GM19240 (cell line): Measurements from ENCODE around the gene SBF2.
"Not testable (repeated sequence)": the region's sequence is repeated elsewhere in the genome, so short reads cannot be mapped to it uniquely, and the experiment has no call there.

Source experiments
- DNase-seq: peaks from one replicate; pipeline ENCODE4 v3.0.0; 2011; ENCODE audit warnings: low spot score; ENCODE audit not compliant: insufficient read length

Gene SBF2

DNA sequence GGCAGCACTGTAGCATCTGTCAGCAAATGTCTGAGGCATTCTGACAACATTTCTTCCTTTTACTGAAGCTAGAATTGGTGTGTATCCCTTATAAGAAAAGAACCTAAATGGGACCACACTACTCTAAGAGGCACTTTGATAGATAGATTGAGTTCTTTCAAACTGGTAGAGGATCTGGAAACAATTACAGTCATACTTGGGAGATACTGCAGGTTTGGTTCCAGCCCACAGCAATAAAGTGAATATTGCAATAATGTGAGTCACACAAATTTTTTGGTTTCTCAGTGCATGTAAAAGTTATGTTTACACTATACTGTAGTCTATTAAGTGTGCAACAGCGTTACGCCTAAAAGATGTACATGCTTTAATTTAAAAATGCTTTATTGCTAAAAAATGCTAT is 96.9 kb downstream of the SBF2 start:
- DNase-seq, result no peak

DNA sequence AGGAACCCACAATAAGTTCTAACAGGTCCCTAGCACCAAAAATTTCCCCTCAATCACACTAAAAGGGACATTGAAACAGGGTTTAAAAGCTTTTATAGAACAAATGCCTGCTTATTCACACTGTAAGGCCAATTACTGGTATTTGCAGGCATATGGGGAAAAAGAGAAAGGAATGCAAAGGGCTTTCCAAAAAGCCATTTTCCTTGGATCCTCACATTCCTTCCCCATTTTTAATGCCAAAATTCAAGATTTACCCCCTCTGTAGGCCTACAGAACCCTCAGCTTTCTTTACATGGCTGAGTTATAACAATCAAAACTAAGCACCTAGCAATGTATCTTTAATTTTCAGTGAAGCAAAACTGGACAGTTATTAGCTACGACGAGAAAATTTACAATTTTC is 102.0 kb downstream of the SBF2 start:
- DNase-seq, result no peak

DNA sequence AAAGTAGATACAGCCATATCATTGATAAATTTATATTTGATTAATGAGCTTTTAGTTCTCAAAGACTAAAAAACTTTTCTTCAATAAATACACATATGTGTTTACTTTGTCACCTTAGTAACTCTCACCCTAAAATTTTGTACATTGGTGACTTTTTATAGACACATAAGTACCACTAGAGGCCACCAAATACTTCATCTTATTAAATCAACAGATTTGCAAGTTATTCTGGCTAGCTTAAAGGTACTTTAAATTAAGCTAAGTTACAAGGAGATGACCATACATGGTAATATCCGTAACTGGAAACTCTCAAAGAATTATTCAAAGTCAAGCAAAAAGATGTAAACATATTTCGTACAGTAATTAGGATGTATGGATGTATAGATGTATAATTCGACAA is 112.2 kb downstream of the SBF2 start:
- no peak for DNase-seq

DNA sequence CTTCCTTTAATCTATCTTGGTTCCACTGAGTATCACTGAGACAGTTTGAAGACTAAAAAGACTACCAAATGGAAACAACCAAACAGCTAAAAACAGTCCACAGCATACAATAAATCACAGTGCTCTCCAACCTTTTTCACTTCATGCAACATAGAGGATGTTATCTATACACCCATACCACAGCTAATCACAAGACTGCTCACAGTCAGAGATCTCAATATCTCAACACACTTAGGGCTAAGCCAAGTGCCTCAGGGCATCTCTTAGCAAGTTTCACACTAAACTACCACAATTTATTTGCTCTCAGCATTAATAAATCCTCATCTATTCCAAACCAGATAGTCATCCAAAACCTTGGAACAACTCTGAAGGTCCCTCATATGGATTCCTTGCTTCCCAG is 129.4 kb downstream of the SBF2 start:
- no peak for DNase-seq

DNA sequence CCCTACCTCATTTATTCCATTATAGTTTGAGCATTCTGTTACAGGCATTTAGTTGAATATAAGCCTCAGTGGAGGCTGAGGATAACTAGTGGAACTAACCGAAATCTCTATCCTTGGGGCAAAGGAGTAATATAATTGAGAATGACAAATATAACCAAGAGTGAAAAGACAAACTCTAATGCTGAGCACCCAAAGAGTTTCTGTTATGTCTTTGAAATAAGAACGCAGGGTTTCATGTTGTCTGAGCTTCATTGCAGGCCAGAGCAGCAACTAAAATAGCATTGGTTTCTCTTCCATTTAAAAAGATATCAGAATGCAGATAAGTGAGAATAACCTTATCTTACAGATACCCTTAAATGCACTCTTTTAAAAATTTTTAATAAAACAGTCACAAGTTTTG is 131.8 kb downstream of the SBF2 start:
- DNase-seq, result no peak

DNA sequence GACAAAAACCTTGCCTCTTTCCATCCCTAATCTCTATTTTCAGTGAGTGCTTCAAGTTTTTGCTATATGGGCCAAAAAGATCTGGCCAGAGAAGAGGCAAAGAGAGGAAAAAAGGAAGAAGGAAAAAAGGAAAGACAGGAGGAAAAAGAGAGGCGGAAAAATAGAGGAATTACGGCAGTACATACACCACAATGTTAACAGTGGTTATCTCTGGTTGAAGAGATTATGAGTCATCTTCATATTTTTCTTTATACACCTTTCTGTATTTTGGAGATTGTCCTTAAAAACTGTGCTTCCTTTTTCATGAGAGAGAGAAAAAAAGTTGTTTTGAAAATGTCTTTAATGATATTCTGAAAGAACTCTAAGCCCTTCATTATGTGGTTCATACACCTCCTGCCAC is 133.7 kb downstream of the SBF2 start:
- no peak for DNase-seq

DNA sequence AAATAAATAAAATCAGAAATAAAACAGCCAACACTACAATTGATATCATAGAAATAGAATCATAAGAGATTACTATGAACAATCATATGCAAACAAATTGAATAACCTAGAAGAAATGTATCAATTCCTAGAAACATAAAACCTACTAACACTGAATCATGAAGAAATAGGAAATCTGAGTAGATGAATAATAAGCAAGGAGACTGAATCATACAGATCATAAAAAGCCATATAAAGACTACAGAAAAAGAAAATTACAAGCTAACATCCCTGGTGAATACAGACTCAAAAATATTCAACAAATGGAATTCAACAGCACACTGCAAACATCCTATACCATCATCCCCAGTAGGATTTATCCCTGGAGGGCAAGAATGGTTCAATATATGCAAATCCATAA is 135.6 kb downstream of the SBF2 start:
- no peak for DNase-seq

DNA sequence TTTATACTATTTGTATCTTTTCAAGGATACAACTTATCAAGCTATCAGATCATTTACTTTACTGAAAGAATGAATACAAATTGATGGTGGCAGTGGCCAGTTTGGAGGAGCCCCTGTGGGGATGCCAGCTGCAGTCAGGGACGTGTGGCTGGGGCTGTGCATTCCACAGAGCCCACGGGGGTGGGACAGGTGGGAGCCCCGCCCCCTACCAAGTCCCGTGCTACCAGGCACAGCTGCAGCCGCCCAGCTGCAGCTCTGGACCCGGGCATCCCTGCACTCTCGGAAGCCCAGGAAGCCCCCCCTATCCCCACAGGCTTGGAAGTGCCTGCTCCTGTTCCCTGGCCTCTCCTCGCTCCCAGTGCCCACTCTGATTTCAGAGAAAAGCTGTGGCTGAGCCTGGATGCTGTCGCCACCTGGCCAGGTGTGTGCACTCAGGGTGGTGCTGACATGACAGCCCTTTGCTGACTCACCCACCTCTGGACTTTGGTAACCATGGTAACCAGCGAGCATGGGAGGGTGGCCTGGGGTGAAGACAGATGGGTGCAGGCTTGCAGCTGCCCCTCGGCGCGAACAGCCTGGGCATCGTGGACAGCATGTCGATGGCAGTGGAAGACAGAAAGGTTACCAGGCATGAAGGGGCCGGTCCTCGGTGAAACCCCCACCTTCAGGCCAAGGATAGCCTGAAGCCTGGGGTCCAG is 138.1 kb downstream of the SBF2 start:
- no peak for DNase-seq

DNA sequence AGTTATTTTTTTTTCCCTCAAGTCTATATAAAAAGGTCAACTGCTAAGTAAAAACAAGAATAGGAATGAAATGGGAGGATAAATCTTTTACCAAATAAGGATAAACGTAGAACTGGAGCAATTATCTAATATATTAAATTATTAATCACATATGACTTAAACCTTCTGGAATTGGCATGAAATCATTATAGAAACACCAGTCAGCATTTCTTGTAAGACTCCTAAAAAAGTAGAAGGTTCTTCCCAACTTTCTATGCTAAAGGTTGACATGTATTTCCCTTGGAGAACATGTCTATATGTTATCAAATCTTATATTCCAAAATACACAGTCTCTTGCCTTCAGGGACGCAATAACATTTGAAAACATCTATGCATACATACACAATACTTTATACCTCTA is 143.2 kb downstream of the SBF2 start:
- no peak for DNase-seq

DNA sequence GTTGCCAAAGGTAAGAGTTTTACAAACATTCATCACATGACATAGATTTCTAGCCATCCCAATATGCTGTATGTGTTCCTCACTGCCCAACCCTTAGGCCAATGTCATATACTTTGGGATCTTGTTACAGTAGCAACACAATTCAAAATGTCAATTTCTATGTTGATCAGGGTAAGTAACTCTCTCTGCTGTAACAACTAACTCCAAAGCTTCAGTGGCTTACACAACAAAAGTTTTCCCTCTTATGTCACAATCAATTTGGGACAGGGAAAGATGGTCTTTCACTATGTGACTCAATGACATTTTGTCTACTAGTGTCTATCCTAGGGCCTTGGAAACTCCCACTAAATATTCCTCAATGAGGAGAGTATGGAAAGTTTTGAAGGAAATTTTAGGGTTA is 144.5 kb downstream of the SBF2 start:
- DNase-seq, result no peak

DNA sequence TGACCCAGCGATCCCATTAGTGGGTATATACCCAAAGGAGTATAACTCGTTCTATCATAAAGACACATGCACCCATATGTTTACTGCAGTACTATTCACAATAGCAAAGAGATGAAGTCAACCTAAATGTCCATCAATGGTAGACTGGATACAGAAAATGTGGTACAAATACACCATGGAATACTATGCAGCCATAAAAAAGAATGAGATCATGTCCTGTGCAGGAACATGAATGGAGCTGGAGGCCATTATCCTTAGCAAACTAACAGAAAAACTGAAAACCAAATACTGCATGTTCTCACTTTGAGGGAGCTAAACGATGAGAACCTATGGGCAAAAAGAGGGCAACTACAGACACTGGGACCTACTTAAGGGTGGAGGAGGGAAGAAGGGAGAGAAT is 146.8 kb downstream of the SBF2 start:
- no peak for DNase-seq

DNA sequence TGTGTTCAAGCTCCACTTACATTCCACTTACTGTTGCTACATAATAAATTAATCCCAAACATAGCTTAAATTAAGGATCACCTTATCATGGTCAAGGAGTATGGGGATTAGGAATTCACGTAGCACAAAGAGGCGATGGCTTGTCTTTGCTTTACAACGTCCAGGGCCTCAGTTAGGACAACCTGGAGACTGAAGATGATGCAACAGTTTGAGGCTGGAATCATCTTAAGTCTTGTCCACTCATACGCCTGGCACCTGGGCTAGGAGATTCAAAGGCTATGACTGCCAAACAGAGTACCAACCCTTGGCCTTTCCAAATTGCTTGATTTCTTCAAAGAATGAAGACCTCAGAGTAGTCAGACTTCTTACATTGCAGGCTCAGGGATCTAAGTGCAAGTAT is 149.1 kb downstream of the SBF2 start:
- DNase-seq, result no peak

DNA sequence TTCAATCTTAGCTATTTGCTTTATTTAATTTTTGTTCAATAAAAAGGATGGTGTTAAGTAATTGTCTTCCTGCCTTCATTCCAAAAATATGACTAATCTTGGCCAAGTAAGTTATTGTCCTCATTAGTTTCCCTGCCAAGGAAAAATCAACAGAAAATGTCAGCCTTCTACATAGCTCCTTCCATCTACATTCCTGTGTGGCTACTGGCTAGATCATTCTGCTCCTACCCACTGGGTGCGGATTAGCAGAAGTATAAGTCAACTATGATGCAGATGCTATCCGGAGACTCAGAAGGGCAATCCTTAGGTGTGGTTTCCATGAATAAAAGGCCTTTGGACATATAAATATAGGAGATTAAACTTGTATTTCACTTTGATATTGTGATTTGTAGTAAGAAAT is 154.4 kb downstream of the SBF2 start:
- DNase-seq, result no peak

DNA sequence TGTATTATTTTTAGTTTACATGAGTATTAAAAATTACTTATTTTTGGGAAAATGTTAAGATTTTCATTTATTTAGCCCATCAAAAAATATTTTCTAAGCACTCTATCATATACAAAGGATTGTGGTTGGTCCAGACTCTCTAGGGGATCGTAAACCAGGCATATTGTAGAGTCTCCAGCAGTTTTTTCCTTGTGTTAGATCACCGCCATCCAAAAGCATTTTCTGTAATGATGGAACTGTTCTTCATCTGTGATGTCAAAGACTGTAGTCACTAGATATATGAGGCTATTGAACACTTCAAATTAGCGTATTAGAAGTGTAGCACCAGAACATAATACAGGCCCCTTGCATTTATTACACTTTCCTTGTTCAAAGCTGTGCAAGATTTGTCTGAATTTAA is 154.9 kb downstream of the SBF2 start:
- DNase-seq, result no peak

DNA sequence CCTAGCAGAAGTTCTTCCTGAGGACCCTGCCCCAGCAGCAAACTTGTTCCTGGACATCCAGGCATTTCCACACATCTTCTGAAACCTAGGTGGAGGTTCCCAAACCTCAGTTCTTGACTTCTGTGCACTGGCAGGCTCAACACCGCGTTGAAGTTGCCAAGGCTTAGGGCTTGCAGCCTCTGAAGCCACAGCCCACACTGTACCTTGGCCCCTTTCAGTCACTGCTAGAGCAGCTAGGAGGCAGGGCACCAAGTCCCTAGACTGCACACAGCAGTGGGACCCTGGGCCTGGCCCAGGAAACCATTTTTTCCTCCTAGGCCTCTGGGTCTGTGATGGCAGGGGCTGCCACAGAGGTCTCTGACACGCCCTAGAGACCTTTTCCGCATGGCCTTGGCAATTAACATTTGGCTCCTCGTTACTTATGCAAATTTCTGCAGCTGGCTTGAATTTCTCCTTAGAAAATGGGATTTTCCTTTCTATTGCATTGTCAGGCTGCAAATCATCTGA is 159.0 kb downstream of the SBF2 start:
- DNase-seq, result no peak

DNA sequence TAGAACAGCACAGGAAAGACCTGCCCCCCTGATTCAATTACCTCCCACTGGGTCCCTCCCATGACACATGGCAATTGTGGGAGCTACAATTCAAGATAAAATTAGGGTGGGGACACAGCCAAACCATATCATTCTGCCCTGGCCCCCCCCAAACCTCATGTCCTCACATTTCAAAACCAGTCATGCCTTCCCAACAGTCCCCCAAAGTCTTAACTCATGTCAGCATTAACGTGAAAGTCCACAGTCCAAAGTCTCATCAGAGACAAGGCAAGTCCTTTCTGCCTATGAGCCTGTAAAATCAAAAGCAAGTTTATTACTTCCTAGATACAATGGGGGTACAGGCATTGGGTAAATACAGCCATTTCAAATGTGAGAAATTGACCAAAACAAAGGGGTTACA is 159.8 kb downstream of the SBF2 start:
- not testable (repeated sequence) for DNase-seq

DNA sequence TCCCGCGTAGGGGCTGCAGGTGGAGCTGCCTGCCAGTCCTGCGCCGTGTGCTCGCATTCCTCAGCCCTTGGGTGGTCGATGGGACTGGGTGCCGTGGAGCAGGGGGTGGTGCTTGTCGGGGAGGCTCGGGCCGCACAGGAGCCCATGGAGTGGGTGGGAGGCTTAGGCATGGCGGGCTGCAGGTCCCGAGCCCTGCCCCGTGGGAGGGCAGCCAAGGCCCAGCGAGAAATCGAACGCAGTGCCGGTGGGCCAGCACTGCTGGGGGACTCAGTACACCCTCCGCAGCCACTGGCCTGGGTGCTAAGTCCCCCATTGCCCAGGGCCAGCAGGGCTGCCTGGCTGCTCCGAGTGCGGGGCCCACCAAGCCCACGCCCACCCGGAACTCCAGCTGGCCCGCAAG is 160.8 kb downstream of the SBF2 start:
- DNase-seq, result not testable (repeated sequence)

DNA sequence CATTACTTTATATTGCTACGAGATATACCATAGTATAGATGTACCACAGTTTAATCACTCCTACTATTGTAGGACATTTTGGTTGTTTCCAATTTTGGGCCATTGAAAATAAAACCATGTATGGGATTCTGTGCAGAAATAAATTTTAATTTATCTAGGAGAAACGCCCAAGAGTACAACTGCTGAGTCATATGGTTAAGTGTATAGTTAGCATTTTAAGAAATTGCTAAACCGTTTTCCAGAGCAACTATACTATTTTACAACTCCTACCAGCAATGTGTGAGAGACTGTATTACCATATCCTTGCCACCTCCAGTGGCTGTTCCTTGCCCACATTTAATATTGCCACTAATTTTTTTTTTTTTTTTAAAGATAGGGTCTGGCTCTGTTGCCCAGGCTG is 163.1 kb downstream of the SBF2 start:
- DNase-seq, result no peak

DNA sequence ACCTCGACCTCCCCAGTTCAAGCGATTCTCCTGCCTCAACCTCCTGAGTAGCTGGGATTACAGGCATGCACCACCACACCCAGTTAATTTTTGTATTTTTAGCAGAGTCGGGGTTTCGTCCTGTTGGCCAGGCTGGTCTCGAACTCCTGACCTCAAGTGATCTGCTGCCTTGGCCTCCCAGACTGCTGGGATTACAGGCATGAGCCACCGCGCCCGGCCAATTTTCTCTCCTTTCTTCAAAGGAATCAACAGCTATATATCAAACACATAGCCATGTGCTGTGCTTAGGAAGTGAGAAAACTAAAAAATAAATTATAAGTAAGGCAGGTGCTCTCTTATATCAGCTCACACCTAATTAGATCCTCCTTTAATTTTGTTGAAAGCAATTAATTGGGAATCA is 164.8 kb downstream of the SBF2 start:
- not testable (repeated sequence) for DNase-seq

DNA sequence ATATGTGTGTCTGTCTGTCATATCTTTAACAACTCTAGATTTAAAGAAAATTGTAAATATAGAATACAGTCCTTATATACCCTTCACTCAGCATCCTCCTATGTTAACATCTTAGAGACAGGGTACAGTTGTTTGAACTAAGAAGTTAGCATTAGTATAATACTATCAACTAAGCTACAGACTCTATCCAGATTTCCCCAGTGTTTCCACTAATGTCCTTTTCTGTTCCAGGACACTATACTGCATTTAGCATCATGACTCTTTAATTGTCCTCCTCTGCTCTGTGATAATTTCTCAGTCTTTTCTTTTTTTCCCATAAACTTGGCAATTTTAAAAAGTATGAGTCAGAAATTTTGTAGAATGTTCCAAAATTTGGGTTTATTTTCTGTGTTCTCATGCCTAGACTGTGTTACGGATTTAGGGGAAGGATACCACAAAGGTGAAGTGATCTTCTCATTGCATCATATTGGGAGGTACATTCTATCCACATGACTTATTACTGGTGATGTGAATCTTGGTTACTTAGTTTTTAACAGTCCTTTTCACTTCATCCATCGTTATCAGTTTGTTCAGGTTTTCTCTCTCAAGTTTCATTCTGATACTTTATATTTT is 168.4 kb downstream of the SBF2 start:
- DNase-seq, result no peak

DNA sequence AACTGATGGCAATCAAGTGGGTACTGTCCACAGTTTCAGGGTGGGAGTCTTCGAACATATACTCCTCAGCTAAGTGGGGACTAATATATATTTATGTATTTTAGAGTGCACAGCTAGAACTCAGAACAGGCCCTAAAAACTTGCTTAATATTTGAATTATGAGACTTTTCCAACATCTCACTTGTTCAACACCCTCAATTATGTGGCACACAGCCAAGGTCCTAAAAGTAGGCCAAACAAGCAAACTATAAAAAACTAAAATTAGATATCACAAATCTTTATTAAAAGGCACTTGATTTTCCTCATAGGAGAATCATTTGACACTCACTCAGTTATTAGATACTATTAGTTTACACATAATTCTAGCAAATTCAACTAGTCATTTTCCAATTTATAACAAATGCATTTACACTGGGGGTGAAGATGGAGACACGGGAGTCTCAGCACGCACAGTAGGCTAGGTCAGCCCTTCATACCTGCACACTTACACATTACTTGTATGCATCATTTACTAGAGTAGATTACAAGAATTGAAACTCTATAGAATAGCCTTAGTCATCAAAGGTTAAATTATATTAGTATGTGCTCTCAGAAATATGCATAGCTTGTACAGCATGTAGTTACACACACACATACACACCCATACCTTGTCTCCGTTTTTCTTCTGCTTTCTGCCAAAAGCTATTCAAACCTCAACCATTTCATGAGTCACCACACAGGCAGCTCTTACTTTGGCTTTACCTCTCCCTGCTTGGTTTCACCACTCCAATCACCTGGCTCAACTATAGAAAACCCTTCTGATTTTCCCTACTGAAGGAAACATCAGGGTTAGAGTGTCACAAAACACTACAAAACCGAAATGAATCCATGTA is 171.5 kb downstream of the SBF2 start:
- no peak for DNase-seq

DNA sequence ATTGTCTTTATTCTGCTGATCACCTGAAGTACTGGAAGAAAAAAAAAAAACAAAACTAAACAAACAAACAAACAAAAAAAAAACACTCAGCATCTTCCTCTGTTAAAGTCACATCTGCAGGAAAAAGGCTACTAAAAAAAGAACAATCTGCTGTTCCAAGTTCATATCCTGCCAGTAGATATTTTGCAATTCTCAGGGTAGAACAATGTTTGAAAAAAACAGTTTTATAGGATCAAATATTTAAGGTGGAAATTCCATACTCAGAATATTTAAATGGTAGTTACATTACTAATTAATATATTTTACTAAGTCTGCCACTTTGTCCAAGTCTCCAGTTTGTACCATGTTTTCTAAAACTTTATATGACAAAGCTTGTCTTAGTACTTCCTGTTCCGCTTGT is 175.2 kb downstream of the SBF2 start:
- no peak for DNase-seq
